GM21723 (cell line): ENCODE measurements around the gene NDST1.

Source experiments
- ATAC-seq: cut with Tn5 transposase; IDR thresholded peaks from one replicate; pipeline ENCODE4 v1.9.1; 2021; ENCODE audit warnings: mild to moderate bottlenecking, moderate library complexity; ENCODE audit not compliant: unreplicated experiment

Gene NDST1

DNA sequence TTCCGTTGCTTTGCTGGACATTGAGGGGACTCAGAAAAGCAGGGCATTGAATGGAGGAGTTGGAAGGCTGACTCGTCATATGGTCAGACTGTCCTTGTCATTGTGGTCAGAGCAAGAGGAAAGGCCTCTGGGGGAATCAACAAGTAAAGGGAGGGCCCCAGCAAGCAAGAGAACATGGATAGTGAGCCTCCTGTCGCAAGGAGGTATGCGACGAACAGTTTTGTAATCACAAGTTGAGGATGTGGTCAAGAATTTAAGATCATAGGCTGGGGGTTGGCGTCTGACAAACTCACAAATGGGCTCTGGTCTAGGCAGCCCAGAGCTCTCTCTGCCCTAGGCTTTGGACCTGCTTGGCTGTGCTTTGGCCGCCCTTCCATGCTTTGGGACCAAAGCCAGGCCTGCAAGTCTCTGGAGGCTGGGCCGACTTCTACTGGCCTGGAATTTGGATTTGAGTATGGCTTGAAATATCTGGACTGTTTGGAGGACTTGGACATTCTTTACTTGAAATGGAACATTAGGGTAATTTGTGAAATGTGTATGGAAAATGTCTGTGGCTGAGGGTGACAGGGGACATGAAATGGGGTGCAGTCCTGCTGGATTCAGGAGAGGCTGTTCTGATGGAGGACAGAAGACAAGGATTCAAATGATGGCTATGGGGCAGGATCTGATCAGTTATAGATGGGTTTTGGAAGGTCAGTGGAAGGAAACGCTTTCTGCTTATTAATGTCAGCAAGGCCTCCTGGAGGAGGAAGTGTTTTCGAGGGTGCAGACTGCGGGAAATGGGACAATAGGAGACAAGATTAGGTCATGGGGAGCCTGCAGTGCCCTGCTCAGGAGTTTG is 19.2 kb upstream of the NDST1 start:
- ATAC-seq, result no peak

DNA sequence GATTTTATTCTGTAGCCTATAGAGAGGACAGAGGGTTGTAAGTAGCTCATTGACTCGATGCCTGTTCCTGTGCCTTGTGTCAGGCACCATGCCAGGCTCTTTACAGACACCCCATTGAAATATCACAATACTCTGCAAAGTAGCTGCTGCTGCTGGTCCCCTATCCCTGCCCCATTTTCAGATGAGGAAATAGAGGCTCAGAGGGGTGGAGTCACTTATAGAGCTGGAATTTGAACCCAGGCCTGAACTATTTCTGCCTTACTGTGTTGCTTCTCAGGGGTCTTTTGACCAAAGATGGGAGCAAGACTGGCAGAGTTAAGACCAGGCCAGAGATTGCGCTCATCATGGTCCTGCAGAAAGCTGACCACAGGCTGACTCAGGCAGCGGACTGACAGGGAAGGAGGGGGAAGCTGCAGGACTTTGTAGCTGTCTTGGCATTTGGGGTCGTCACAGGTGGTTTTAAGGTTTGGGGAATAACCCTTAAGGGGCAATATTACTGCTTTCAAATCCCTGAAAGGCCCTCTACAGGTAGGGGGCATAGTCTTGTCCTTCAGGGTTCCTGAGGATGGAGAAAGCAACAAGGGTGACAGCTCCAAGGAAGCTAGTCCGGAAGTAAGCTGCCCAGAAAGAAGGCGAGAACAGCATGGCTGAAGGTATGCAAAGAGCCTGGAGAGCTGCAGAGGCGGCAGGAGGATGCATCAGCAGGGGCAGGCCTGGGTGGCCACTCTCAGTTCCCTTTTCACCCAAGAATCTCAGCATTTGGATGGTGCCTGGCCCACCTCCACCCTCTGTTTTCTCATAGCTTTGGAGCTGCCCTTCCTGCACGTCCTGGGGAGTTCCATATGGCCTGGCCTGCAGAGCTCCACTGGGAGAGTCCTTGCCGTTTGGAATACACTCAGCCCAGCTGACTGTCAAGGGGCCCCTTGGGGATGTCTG is 18.3 kb upstream of the NDST1 start:
- ATAC-seq, result peak; percentile 81

DNA sequence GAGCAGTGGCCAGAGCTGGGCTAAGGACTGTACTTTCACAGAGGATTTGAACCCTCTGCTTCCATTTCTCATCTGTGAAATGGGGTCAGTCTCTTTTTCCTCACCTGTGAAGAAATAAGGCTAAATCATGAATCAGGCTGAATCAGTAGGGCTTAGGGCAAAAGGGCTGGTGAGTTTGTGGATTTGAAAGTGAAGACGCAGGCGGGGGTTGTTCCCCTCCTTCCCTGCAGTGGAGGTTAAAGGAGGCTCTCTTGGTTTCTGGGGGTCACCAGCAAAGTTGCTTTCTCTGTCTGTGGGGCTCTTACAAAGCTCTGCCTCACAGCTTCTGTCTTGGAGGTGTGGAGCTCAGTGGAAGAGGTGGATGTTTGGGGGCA is 17.6 kb upstream of the NDST1 start:
- ATAC-seq, result peak; percentile 2

DNA sequence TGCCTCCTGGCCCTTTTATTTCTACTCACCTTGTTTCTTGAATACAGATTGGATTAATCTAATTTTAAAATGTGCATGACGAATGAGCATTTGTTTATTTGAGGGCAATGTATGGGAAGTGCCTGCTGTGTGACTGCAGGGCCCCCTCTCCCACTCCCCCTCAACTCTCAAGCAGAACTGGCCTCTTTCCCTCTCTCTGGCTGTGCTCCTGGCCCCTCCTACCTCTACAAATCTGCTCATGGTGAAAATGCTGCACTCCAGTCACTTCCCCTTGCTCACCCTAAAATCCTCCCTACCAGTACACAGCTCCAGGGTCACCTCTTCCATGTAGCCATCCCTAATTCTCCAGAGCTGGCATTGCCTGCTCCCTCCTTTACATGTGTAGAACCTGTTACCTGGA is 17.2 kb upstream of the NDST1 start:
- ATAC-seq, result no peak

DNA sequence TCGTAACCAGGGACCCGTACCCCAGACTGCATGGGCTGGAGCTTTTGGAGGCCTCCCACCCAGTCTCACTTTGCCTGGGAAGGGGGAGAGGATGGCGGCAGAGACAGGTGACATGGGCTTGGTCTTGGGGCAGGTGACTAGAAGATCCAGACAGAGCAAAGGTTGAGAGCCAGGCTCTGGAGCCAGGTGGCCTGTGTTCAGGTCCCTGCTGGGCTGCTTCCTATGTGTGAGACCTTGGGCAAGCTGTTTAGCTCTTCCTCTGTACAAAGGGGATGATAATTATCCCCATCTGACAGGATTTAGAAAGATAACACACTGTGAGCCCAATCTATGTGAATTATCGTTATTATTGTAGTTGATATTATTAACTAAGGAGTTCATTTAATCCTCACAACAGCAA is 16.1 kb upstream of the NDST1 start:
- ATAC-seq, result no peak

DNA sequence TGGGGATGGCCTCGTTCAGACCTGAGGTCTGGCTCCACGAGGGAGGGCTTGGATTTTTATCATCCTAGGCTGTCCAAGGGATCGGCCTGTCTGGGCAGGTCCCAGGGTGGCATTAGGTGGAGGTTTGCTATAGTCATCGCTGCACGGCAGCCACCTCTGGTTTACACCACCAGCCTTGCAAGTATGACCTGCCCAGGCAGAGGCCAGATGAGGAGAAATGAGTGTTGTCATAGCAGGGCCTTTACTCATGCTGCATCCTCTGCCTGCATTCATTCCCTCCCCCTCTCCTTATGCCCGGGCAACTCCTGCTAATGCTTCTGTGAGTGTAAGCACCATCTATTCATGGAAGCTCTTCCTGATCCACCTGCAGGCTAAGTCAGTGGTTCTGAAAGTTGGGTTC is 15.3 kb upstream of the NDST1 start:
- ATAC-seq, result no peak

DNA sequence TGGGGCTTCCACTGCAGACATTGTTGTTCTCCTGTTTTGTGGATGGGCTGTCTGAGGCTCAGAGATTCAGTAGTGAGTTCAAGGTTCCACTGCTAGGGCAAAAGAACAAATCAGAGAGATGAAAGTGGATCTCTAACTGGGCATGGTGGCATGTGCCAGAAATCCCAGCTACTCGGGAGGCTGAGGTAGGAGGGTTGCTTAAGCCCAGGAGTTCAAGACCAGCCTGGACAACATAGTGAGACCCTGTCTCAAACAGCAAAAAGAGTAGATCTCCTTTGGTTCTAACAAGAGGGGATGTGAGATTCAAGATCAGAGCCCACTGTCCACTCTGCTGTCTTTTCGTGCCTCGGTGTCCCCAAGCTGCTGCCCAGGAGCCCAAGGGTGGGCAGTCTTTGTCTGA is 11.8 kb upstream of the NDST1 start:
- no peak for ATAC-seq

DNA sequence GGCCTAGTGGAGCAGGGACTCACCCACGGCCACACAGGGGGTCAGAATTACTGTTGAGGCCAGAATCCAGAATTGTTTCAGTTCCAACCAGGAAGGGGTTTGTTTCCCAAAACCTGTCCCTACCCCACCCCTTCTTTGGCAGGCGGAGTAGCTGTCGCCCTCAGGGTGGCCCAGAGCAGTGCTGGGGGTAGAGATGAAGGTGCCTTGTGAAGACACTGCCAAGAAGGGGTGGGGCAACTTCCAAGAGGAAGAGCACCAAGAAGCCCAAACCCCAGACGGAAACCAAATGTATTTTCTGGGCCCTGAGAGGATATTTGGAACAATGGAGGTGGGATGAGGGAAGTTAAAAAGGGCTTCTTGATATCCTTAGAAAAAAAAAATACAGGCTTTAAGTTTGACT is 11.4 kb upstream of the NDST1 start:
- no peak for ATAC-seq

DNA sequence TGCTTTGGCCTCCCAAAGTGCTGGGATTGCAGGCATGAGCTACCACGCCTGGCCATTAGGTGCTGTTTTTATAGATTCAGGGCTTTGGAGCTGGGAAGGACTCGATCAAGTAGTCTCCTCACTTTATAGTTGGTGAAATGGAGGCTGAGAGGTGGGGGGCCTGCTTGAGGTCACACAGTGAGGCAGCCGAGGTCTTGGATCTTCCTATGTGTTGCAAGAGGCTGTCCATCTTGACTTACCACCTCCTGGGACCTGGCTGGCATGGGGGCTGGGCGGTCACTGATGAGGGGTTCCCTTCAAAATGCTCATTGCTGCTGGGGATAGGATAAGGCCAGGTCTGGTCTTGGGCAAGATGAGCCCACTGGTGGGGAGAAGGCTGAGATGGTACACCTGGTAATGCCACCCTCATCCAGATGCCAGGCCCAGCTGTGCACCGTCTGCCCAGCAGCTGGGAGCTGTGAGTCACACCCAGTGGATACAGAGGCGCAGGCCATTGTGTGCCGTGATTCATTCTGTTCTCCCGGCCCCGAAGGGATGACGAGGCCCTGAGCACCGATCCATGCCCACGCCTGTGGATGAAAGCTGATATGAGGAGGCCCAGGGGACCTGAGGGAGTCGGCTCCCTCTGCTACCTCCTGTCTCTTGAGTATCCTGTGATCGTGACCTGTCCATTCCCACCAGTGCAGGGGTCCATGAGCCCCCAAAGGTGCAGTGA is 10.5 kb upstream of the NDST1 start:
- ATAC-seq, result no peak

DNA sequence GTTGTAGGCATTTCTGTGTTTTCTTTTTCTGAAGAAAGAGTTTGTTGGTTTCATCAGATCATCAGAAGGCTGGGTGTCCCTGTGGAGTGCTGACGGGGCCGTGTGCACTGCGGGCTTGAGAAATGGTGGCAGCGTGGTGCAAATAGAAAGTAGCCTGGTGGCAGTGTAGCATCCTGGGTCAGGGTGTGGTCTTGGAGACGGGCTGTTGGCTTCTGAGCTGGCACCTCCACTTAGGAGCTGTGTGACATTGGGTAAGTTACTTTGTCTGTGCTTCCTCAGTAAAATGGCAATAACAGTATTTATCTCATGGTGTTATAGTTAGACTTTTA is 10.0 kb upstream of the NDST1 start:
- ATAC-seq, result no peak

DNA sequence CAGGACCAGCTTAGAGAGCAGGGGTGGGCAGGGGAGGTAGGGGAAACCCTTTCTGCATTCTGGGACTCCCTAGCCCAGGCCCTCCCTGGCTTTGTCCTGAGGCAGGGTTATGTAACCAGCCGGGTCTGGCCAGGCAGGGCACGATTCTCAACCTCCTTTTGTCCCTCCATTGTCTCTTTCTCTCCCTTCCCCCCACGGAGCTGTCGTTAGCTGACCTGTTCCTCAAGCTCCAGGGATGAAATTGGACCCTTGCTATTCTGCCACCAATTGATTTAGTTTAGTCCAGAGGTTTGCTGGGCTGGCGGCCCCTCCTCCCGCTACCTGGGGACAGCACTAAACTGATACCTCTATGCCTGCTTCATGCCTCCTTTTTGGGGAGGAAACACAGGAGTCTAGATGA is 9.4 kb upstream of the NDST1 start:
- no peak for ATAC-seq

DNA sequence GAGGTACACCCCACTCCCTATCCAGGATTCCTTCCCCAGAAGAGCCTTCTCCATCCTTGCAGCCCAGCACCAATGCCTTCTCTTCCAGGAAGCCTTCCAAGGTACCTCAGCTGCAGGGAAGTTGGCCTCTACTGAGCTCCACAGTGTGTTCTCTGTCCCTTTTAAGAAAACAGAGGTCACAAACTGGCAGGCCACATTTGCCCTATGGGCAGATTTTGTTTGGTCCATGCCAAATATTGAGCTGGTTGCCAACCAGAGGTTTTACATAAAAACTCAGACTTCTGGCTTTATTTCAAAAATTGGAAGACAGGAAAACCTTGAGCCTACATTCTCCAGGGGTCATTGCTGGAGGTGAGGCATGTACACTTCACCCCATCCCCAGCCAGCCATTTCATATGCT is 9.0 kb upstream of the NDST1 start:
- no peak for ATAC-seq

DNA sequence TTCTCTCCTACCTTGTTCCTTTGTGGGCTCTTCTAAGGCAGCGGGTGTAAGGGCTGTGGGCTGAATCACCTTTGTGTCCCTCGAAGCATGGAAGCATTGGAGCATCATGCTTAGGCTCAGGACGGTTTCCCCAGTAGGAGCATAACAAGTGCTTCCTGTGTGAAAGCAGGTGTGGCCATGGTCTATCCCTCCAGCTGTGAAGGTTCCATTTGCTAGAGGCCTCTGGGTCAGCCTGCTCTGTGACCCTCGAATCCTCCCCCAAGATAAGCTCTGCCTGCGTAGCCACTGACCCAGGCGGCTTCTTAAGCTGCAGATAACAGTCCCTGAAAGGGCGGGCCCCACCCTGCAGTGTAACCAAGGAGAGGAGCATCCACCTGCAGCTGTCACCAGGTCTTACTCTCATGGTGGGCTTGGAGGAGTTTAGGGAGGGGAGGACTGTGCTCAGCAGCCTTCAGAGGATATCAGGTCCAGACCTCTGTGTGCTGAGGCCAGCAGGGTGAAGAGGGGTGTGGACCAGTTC is 8.4 kb upstream of the NDST1 start:
- ATAC-seq, result peak; percentile 44

DNA sequence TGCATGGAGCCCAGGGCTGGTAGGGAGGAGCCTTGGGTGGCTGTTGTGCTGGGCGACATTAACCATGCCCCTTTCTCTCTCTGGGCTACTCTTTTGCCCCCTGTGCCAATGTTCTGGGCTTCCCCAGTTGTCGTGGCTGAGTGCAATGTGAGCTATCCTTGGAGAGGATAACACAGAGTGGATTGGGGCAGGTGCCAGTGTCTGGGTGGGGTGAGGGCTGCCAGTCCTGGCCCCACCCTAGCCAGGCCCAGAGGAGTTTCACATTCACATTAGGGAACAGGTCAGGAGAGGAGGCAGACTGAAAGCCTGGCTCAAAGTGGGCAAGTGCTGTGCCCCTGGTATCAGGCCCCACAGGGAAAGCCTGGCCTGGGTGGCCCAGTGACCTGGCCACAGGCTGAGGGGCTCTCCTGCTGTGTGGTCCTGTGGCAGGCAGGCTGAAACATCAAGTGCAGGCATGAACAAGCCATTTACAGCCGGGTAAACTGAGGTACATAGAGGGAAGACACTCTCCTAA is 7.5 kb upstream of the NDST1 start:
- ATAC-seq, result no peak

DNA sequence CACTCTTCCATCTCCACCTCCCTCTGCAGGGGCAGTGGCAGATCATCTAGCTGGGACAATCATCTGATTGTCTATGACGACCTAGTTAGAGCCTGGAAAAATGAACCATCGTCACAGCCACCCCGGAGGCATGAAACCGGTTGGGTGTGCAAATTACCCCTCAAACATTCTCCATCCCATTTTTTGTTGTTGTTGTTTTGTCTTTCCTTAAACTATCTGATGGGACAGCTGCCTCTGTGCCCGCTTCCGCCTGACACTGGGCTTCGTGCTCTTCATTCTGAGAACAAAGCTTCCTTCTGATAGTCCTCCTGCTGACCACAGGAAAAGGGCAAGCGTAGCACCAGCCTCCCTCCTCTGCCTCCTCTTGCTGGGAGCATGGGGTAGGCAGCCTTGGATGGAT is 7.0 kb upstream of the NDST1 start:
- ATAC-seq, result no peak

DNA sequence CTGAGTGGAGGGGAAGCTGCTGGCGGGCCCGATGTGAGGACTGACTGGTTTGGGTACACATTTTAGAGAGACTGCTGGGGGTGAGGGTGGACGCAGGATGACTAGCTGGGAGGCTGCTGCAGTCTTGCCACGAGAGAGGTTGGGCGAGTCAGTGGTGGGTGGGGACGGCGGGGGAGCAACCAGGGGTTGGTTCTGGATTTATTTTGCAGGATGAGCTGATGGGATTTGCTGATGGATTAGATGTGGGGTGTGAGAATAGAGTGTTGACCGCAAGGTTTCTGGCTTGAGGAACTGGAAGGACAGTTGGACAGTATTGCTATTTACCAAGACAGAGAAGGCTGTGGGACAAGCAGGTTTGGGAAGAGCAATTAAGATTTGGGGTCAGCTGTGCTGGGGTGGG is 5.8 kb upstream of the NDST1 start:
- no peak for ATAC-seq

DNA sequence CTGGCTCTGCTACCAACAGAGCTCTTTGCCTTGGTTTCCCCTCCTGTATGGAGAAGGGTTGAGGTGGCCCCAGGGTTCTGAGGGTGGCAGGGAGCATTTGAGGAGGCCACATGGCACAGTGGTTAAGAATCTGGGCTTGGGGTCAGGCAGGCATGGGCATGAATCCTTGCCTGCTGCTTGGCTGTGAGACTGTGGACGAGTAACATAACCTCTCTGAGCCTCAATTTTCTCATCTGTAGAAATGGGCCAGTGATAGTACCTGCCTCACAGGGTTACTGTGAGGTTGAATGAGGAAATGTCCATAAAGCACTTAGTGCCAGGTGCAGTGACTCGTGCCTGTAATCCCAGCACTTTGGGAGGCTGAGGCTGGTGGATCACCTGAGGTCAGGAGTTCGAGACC is 5.1 kb upstream of the NDST1 start:
- ATAC-seq, result no peak

DNA sequence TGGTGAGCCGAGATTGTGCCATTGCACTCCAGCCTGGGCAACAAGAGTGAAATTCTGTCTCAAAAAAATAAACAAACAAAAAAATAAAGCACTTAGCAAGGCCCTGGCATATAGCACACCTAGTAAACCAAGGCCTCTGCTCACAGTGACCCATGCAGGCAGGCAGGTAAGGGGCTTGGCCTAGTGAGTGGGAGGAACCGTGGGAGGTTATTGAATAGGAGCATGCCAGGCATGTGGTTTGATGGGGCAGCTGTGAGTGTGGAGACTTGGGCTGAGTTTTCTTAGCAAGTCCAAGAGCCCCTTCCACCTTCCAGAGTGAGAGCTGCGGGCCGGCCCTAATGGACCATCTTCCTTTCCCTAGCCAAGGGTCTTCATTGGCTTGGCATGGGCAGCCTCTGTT is 4.5 kb upstream of the NDST1 start:
- ATAC-seq, result no peak

DNA sequence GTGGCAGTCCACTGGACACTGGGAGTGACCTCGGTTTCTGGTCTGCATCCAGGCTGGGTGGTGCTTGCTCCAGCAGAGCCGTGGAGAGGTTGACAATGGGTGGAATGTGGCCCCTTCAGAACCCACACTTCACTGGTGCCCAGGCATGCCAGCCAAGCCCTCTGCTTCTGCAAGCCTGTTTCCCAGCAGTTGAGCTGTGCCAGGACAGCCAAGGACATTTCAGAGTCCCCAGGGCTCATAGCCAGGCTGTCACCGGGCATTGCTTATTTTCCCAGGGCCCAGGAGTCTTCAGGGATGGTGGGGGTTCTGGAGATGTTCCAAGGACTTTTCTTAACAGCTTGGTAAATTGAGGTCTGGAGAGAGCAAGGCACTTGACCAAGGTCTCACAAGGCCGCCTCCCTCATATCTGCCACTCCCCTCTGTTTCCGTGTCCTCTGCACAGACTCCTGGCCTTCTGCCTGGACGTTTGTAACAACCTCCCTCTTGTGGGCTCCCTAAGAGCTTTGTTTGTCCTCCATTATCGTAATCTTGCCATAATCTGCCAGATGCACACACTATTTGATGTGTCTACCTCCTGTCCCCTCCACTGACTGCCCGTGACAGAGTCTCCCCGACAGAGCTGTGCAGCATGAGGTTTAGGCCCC is 3.8 kb upstream of the NDST1 start:
- ATAC-seq, result no peak

DNA sequence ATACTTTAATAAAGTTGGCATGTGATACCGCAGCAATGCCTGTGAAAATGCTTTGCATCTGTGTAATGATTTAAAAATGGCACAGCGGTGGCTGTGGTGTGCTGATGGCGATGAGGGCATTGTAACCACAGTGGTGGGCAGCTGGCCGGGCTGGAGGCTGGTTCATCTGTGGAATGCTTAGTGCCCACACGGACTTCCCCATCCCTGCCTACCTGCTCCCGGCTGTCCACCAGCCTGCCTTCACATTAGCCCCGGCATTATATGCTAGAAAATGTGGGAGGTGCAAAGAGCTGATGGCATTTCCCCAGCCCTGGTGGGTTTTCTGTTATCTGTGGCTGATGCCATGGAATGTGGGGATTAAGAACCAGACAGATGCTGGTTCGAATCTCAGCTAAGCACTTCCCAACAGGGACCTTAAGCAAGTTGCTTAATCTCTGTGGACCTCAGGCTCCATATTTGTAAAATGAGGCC is 2.9 kb upstream of the NDST1 start:
- no peak for ATAC-seq

DNA sequence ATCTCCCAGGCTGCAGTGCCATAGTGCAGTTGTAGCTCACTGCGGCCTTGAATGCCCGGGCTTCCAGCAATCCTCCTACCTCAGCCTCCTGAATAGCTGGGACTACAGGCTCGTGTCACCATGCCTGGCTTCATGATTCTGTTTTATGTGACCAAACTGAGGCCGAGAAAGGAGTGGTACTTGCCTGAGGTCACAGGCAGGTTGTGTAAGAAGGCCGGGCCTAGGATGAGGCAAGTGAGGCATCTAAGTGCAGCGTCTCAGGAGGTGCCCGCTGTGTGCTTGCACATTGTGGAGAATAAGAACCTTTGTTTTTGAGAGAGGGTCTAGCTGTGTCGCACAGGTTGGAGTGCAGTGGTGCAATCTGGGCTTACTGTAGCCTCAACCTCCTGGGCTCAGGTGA is 2.1 kb upstream of the NDST1 start:
- no peak for ATAC-seq
